HG03064 (cell line): ENCODE results near the gene KRT20.

Experiments used
- ATAC-seq: cut with Tn5 transposase; IDR thresholded peaks from one replicate; pipeline ENCODE4 v1.9.1; 2021; ENCODE audit warnings: low read depth; ENCODE audit not compliant: unreplicated experiment

The KRT20 gene

DNA sequence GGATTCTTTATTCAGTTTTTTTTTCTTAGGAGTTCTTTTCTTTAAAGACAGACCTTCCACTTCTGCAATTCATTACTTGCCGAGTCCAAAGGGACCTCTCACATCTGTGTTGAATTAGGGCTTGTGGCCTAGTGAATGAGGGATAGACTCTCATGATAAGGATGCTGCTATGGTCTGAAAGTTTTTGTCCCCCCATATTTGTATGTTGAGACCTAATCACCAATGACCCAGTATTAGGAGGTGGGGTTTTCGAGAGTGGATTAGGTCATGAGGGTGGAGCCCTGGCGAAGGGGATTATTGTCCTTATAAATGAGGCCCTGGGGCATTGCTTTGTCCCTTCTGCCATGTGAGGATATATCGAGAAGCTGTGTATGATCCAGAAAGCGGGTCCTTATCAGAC, 27.5 kb downstream of the KRT20 start:
- ATAC-seq = no peak

GRCh38 chr17:40854175-40854814, 30.7 kb downstream of the KRT20 start:
- ATAC-seq = no peak

DNA sequence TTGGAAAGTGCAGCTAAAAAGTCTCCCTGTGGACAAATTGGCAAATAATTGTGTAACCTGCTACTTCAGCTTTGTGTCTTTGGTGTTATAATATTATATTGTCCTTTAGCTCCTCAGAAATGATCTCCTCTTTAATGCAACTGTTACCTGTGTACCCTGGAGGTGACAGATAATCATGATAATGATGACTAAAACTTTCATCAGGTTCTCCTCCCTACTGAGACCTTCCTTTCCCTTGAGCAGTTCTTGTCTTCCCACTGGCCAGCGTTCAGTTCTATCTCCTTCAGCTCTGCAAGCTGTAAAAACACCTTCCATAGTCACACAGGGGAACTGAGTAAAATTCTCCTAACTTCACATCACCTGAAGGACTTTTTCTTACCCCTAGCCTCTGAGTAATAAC, 32.7 kb downstream of the KRT20 start:
- no peak for ATAC-seq

DNA sequence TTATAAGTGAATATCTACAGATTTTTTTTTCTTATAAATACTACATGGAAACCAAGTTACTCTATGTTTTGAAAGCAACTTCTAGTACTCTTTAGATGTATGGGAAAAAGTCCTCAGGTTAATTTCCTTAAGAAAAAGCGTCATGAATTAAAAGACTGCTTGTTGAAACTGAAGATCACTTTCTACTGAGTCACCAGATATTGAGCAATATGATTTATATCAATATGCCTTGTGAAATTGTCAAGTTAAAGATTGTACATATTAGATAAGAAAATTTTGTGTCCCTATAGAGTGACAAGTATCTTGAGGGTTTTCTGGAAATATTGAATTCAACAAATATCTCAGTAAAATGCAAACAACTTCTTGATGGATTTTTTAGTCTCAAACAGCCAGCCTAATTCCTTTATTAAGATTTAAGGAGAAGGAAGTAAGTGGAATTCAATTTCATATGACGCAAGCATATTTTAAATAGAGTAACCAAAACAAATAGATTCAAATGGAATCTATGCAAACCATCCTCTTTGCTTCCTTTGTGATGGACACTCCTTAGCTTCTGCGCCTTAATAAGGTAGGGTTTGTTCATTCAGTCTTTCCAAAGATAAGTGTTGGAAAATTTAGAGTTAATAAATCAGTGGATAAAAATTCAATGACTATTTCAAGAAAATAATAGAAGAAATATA, 34.6 kb downstream of the KRT20 start:
- no peak for ATAC-seq

DNA sequence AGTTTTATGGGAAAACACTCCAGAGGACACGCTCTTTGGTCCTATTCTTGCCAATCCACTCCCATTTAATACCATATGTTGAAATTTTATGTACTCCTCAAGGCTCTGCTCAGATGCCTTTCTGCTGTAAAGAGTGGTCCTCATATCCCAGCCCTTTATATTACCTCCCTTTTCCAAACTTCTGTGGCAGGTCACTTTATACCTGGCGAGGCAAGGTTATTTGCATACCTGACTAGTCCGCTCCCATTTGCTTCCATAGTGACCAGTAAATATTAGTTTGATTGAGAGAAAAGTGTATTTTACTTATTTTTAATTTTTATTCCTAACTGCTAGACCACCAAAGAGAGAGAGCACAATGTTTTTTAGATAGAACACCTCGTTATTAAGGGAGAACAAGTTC, 35.3 kb downstream of the KRT20 start:
- ATAC-seq = no peak

DNA sequence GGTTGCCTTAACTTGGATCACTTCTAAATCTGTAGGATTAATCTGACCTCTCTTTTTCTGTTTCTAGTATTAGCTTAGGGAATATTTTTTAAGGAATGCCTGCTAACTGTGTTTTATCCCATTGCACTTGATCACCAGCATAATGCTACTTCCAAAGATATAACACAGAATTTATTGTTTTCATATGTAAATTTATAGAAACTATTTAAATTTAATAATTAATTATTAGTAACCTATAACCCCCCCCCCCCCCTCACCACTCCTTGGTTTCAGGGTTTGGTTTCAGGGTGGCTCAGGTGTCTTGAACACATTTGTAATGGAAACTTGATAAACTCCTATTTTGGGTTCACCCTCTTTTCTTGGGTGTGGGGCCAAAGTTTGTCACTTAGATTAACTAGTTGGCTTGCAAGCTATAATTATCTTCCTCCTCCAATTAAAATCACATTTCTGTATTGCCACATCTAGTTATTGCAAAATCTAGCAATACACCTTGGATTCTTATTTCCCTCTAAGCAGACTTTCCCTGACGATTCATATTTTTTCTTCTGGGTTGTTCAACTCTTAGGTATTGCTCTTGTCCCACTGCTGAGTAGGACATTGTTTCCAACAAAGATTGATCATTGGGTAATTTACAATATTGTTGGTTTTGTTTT, 36.3 kb downstream of the KRT20 start:
- no peak for ATAC-seq

GRCh38 chr17:40846515-40847144, 38.4 kb downstream of the KRT20 start:
- ATAC-seq = no peak

DNA sequence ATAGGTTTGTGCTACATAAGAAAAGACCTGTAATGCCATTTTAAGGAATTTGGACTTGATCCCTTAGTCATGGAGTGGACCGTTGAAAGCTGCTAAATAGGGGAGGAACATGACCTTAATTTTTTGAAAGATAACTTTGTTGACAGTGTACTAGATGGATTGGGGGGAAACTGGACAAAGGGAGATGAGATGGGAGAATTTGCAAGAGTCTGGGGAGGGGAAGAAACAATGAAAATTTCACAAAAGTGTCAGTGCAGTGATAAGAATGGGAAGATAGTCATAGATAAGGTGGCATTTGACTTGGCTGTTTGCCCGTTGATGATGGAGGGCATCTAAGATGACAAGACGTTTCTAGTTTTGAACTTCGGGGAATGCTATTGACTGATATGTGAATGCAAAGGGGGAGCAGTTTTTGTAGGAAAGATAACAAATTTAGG, 40.4 kb downstream of the KRT20 start:
- no peak for ATAC-seq

GRCh38 chr17:40843242-40843641, 41.8 kb downstream of the KRT20 start:
- no peak for ATAC-seq

DNA sequence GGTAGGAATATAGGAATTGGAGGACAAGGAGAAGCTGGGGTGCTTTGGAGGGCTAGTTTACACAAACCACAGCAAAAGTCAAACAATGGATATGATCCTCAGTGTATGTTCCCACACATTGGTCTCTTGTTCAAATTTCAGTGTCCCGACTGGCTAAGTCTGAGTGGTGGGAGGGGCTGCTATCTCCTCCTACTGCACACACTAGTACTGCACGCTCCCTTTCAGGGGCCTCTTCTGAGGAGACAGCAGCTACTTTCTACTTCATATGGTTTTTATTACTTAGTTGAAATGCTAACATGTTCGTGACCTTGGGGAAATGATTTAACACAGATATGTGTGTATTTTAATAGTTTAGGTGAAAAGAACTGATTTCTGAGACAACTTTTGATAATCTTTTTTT, 43.8 kb downstream of the KRT20 start:
- ATAC-seq = no peak

- no peak for ATAC-seq
Measured at GRCh38 chr17:40839194-40839593, 45.8 kb downstream of the KRT20 start.

DNA sequence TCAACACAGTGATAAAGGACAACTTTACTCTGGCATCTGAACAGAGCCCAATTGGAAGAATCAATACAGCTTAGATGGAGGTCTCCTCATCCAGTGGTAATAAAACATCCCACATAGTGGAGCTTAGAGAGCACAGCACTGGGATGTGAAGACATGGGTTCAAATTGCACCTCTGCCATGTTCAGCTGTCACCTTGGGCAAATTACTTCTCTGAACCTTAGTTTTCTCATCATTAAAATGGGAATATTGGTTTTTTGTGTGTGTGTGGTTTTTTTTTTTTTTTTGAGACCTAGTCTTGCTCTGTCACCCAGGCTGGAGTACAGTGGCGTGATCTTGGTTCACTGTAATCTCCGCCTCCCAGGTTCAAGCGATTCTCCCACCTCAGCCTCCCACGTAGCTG, 49.0 kb downstream of the KRT20 start:
- ATAC-seq = no peak

DNA sequence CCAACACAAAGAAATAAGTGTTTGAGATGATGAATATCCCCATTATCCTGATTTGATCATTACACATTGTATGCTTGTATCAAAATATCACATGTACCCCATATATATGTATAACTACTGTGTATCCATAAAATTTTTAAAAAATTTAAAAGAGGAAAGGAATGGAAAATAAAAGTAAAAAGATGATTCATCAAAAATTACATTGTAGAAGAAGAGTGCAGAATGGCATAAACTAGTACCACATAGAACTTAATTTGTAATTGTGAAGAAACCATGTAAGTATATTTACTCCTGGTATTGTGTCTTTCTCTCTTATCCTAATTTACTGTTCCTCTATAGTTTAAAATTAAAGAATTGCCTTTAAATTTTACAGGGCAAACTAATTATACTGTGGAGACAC, 51.2 kb downstream of the KRT20 start:
- no peak for ATAC-seq

- ATAC-seq = no peak
Measured at GRCh38 chr17:40832840-40833239, 52.2 kb downstream of the KRT20 start.

- ATAC-seq = no peak
Measured at GRCh38 chr17:40830085-40830776, 54.8 kb downstream of the KRT20 start.

DNA sequence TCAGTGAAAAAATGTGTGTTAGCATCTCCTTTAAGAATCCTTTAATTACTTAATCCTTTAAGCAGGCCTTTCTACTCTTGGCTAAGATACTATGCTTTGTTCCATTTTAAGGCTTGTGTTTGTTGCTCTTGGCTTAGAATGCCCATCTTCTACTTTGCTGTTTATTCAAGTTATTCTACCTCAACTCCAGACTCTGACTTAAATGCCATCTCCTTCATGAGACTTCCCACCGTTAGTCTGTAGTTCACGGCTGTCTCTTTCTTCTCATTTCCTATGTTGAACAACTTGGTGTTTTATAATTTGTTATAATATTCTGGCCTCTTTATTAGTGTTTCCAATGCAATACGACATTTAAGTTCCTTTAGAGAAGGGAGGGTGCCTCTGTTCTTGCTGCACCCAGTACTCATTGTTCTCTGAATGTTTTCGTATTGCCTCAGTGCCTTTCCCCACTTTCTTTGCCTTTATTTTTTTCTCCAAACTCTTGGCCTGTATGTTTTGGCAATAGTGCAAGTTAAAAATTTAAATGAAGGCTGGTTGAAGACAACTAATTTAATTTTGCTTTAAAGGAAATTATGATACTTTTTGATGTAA, 56.5 kb downstream of the KRT20 start:
- no peak for ATAC-seq

DNA sequence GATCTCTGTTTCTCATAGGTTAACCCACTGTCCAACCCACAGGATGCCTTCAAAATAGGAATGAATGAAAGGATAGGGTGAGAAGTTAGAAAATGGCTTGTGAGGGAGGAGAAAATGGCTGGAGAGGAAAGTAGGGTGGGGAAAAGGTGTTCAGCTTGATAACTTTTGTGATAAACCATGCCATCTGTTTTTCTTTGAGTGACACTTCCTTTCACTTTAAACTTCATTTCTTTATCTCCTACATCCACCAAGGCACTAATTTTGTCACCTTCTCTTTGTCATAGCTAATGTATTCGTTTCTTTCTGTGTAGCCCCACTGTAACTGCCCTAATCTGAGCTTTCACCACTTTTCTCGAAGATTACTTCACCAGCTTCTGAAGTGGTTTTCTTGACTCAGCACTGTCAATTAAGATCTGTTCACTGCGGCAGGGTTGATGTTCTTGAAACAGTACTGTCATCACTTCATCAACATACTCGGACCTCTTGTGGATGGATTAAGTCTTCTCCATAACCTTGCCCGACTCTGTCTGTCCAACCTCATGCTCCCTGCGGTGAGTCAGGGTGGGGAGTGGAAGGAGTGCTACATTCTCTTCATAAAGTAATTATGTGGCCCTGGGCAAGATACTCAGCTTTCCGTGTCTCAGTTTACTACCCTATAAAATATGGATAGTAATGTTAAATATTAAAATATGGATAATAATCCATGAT, 57.1 kb downstream of the KRT20 start:
- ATAC-seq = no peak
